Lower leg skin (tissue), 4 donors: ENCODE measurements around the gene PDCD1. TPM values are rescaled to one million over a fixed set of nuclear protein-coding genes. Genes with fewer than 3 reads are reported as not detected.

ENCODE experiments used
- DNase-seq, 2 donors: peaks; one replicate each; pipeline ENCODE4 v3.0.0-alpha.2; 2019; ENCODE audit warnings: low spot score in 2 of 2
- H3K4me3 ChIP-seq: fragments of 200-600 bp; sonication (generic); 2 replicates; pipeline ENCODE4 v1.5.1; 2017; ENCODE audit warnings: mild to moderate bottlenecking, low read depth; ENCODE audit not compliant: poor library complexity, severe bottlenecking
- CTCF ChIP-seq, 3 donors: fragments of 450-650 bp; IDR thresholded peaks; one replicate each; pipeline ENCODE4 v1.5.1; 2016; ENCODE audit warnings: antibody characterized with exemption in 3 of 3, mild to moderate bottlenecking in 3 of 3, moderate library complexity in 2 of 3
- POLR2A ChIP-seq, 2 donors: fragments of 450-650 bp; IDR thresholded peaks; one replicate each; pipeline ENCODE4 v1.6.1; 2016 to 2017; ENCODE audit warnings: antibody characterized with exemption in 2 of 2, mild to moderate bottlenecking in 1 of 2, moderate library complexity in 1 of 2
- WGBS, 2 donors: methylation state at CpG; one replicate each; pipeline ENCODE4 v1.1.5; 2018; 5-methylcytosine and 5-hydroxymethylcytosine counted together
- intact Hi-C: fragments of 100-400 bp; cut with DNase I; formaldehyde crosslinking; loops from one replicate; pipeline ENCODE4 v1.15.0; 2023; ENCODE audit warnings: low total_unique reads
- total RNA-seq, 4 donors: library from RNA; depleted of rRNA; stranded (reverse); fragments of >200 nt; gene quantifications; one replicate each; pipeline ENCODE4 v1.1.0, GENCODE V29; 2016

The PDCD1 gene
- total RNA-seq, 4 donors from 2014 or later: 0.42 to 1.3 (median 0.86) TPM; not detected in 1

- no peak overlapping the region for H3K4me3 ChIP-seq
- DNase-seq: peak in 1 of 2 donors; percentile 74
- no peak for TF ChIP-seq POLR2A (IDR thresholded peaks at IDR 0.05)
- no peak for TF ChIP-seq CTCF (IDR thresholded peaks at IDR 0.05)
- intact Hi-C loops: no loop called here
- 85 to 86% methylated on average over 22 of the region's 22 CpGs for WGBS, 2 donors
Measured at GRCh38 chr2:241846406-241846805, 12.3 kb downstream of the PDCD1 start.

- DNase-seq: peak in 1 of 2 donors; percentile 77
- WGBS, 2 donors: 44 to 56% methylated on average over 34 to 37 of the region's 37 CpGs
- intact Hi-C loops: no loop called here
- TF ChIP-seq POLR2A (IDR thresholded peaks at IDR 0.05) (no peak), CTCF (IDR thresholded peaks at IDR 0.05) (no peak)
- H3K4me3 ChIP-seq: no peak overlapping the region
Measured at GRCh38 chr2:241844831-241845578, 13.7 kb downstream of the PDCD1 start.

GRCh38 chr2:241844066-241844728 lies 14.5 kb downstream of the PDCD1 start:
- 5 to 6% methylated on average over 39 to 43 of the region's 65 CpGs for WGBS, 2 donors
- intact Hi-C loops: no loop called here
- peak; percentile 57 to 94 for DNase-seq
- no peak overlapping the region for H3K4me3 ChIP-seq
- TF ChIP-seq CTCF (IDR thresholded peaks at IDR 0.05) (no peak), POLR2A (IDR thresholded peaks at IDR 0.05) (no peak)

- DNase-seq: peak in 1 of 2 donors; percentile 86
- intact Hi-C loops: no loop called here
- 69 to 71% methylated on average over 25 to 29 of the region's 52 CpGs for WGBS, 2 donors
- TF ChIP-seq CTCF (IDR thresholded peaks at IDR 0.05) (no peak), POLR2A (IDR thresholded peaks at IDR 0.05) (no peak)
- no peak overlapping the region for H3K4me3 ChIP-seq
Measured at GRCh38 chr2:241843321-241844065, 15.2 kb downstream of the PDCD1 start.

GRCh38 chr2:241842620-241843211 lies 16.0 kb downstream of the PDCD1 start:
- no peak overlapping the region for H3K4me3 ChIP-seq
- TF ChIP-seq POLR2A (IDR thresholded peaks at IDR 0.05): no peak
- no peak for TF ChIP-seq CTCF (IDR thresholded peaks at IDR 0.05)
- peak; percentile 59 to 95 for DNase-seq
- intact Hi-C loops: no loop called here
- WGBS, 2 donors: 61 to 70% methylated on average over 29 of the region's 29 CpGs
